ENCODE results near the gene MATN1. TPM values are rescaled to one million over a fixed set of nuclear protein-coding genes. Genes with fewer than 3 reads are reported as not detected.

The MATN1 gene
- total RNA-seq: not detected
- not detected for polyA plus RNA-seq
- long read RNA-seq, donor 1: 0 reads
- long read RNA-seq, donor 2: 0 reads
- long read RNA-seq, donor 3: 0 reads

DNA sequence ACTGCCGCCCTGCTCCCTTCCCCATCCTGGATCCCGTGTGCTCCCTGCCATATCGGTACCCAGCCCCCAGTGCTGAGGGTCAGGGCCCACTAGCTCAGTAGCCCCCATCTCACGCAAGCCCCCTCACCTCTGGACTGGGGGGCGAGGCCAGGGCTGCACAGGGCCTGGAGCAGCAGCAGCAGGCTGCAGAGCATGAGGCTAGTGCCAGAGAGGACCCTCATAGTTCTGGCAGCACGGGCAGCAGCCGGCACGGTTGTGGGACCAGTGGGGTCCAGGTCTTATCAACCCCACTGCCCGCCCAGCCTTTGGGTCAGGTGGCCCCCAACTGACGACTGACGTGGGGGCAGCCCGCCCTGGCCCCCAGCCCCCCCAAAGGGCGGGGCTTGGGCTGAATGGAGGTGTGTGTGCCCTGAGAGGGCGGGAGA, at the start of gene MATN1:
Gene MATN1, minus strand, starts transcription at position 255 of the 425 bp plus-strand sequence. Its CDS starts 34 bp downstream, at position 221.
- 89 to 91% methylated on average over 14 of the region's 14 CpGs for WGBS, 2 donors
- H3K27me3 ChIP-seq: no peaks in the 10 kb centered on the region
- no peak for ATAC-seq
- TF ChIP-seq, protein P1, sequence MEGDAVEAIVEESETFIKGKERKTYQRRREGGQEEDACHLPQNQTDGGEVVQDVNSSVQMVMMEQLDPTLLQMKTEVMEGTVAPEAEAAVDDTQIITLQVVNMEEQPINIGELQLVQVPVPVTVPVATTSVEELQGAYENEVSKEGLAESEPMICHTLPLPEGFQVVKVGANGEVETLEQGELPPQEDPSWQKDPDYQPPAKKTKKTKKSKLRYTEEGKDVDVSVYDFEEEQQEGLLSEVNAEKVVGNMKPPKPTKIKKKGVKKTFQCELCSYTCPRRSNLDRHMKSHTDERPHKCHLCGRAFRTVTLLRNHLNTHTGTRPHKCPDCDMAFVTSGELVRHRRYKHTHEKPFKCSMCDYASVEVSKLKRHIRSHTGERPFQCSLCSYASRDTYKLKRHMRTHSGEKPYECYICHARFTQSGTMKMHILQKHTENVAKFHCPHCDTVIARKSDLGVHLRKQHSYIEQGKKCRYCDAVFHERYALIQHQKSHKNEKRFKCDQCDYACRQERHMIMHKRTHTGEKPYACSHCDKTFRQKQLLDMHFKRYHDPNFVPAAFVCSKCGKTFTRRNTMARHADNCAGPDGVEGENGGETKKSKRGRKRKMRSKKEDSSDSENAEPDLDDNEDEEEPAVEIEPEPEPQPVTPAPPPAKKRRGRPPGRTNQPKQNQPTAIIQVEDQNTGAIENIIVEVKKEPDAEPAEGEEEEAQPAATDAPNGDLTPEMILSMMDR (IDR thresholded peaks at IDR 0.05): no peak
- H3K4me1 ChIP-seq: peaks cover 0 to 12% (median 10%) of the 10 kb centered on the region in 9 donors
- peaks cover 0 to 7% (median 0%) of the 10 kb centered on the region in 9 donors for H3K36me3 ChIP-seq
- no peak for DNase-seq
- no peaks in the 10 kb centered on the region for H3K9me3 ChIP-seq
- H3K4me3 ChIP-seq: no peak within 1 kb of the TSS
- intact Hi-C loops (cut with DNase I): loop anchor here in 6 of 10 donors (5.0 to 10.0 kb wide), 4 partner anchors 184 to 431 kb away; partner anchors contain the start of gene SDC3 (in 1 of the 6)
- H3K27ac ChIP-seq: no peak within 1 kb of the TSS

DNA sequence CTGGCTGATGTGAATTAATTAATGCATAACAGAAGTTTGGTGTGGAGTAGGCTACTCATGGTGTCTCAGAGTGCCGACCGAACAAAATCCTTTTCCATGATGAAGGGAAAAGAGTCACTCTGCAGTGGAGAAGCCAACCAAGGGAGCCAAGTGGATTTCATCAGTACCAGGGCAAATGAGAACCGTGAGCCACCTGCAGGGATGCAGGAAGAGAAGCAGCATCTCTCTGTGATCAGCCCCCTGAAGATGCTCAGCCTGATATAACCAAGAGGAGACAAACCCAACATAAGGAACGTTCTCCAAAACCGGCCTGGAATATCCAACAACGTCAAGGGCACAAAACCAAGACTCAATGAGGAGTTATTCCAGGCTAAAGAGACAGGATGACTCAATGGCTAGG, 47.6 kb upstream of the MATN1 start:
- intact Hi-C loops (cut with DNase I): no loop called here

DNA sequence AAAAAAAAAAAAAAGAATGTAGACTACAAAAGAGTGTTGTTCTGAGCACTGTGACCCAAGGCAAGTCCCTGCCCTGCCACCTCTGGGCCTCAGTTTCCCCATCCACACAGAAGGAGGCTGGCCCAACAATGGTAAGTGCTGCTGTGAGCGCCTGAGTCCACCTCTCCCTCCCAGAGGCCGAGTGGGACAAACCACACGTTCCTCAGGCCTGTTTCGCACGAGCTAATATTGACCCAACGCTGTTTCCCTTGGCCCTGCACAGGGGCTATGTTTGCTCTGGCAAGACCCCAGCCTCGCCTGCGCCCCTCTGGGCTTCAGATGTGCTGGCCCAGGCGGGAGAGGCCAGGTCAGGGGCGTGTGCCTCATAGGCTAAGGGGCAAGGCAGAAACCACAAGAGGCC, 46.8 kb upstream of the MATN1 start:
- DNase-seq: no peak
- peak in 1 of 8 donors; percentile 35 for ATAC-seq
- Histone ChIP-seq H3K36me3 (no peaks in the 10 kb centered on the region), H3K27ac (no peak overlapping the region), H3K4me1 (no peaks in the 10 kb centered on the region), H3K27me3 (no peaks in the 10 kb centered on the region), H3K4me3 (no peak overlapping the region), H3K9me3 (no peaks in the 10 kb centered on the region)
- WGBS, 2 donors: 78 to 88% methylated on average over 10 of the region's 10 CpGs
- intact Hi-C loops (cut with DNase I): no loop called here
- TF ChIP-seq, protein P1 (IDR thresholded peaks at IDR 0.05): no peak

More for the DNA sequence above, 47.6 kb upstream of the MATN1 start:
- H3K9me3 ChIP-seq: no peaks in the 10 kb centered on the region
- WGBS, 2 donors: 87 to 91% methylated on average over 6 of the region's 6 CpGs
- no peaks in the 10 kb centered on the region for H3K36me3 ChIP-seq
- ATAC-seq (no peak), DNase-seq (no peak)
- TF ChIP-seq, protein P1 (IDR thresholded peaks at IDR 0.05): no peak
- H3K4me3 ChIP-seq: no peak overlapping the region
- no peaks in the 10 kb centered on the region for H3K4me1 ChIP-seq
- H3K27me3 ChIP-seq: no peaks in the 10 kb centered on the region
- no peak overlapping the region for H3K27ac ChIP-seq

DNA sequence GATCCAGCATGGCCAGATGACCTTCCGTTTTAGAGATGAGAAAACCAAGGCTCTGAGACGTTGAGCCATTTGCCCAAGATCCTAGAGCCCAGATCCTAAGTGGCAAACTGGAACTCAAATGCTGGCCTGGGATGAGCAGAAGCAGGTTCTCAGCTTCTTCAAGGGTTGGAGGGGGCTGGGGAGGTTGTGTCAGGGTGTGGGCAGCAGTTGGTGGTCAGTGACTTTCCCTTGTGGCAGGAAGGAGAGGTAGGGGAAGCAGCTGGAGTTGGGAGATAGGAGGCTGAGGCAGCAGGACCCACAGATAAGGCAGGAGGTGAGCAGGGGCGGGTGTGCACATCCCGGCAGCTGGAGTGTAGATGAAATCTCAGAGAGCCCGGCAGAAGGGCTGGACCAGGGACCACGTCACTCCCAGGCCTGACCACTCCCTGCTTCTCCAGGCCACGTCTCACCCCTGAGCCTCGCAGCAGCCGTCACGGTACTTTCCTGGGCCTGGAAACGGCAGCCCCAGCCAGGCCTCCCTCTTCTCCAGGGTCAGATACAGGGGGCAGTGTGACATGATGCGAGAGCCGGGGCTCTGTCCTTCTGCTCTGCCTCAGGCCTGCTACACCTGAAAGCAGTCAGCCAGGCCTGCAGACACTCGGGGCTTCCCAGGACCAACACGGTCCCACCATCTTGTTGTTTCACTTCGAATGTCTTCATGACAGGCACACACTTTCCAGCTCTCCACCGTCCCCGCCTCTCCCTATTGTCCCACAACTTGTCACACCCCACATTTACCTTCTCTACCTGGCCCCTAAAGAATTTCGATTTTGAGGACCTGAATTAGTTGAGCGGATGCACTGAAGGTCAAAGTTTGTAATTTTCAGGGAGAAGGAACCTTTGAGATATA, 45.7 kb upstream of the MATN1 start:
- H3K27me3 ChIP-seq: peaks cover 0 to 5% (median 0%) of the 10 kb centered on the region in 7 donors
- ATAC-seq (peak in 6 of 8 donors; percentile 9 to 38 (median 37)), DNase-seq (no peak)
- intact Hi-C loops (cut with DNase I): no loop called here
- no peaks in the 10 kb centered on the region for H3K9me3 ChIP-seq
- H3K4me1 ChIP-seq: no peaks in the 10 kb centered on the region
- 73 to 74% methylated on average over 20 of the region's 20 CpGs for WGBS, 2 donors
- H3K36me3 ChIP-seq: no peaks in the 10 kb centered on the region
- TF ChIP-seq, protein P1 (IDR thresholded peaks at IDR 0.05): no peak
- H3K4me3 ChIP-seq: no peak overlapping the region
- no peak overlapping the region for H3K27ac ChIP-seq
